HEK293 (cell line): ENCODE data around the gene CAMTA2.

Experiments
- ZIC2 ChIP-seq: fragments of 450-650 bp; formaldehyde crosslinking; IDR thresholded peaks from 2 replicates; pipeline ENCODE4 v1.5.1; 2016; ENCODE audit warnings: missing biosample characterization, missing genetic modification characterization
- ZNF114 ChIP-seq: fragments of 450-650 bp; formaldehyde crosslinking; IDR thresholded peaks from 2 replicates; pipeline ENCODE4 v1.5.0; 2017; ENCODE audit warnings: missing biosample characterization, missing genetic modification characterization
- ZNF19 ChIP-seq: fragments of 450-650 bp; formaldehyde crosslinking; IDR thresholded peaks from 2 replicates; pipeline ENCODE4; 2016; ENCODE audit warnings: missing biosample characterization, missing genetic modification characterization, low read depth
- ZNF341 ChIP-seq: fragments of 450-650 bp; formaldehyde crosslinking; IDR thresholded peaks from 2 replicates; pipeline ENCODE4; 2016; ENCODE audit warnings: low read depth, missing biosample characterization, missing genetic modification characterization
- ZNF366 ChIP-seq: fragments of 450-650 bp; formaldehyde crosslinking; conservative IDR thresholded peaks from 2 replicates; pipeline ENCODE4 v1.5.1; 2016; ENCODE audit warnings: missing biosample characterization, missing genetic modification characterization
- ZNF37A ChIP-seq: fragments of 450-650 bp; IDR thresholded peaks from 2 replicates; pipeline ENCODE4 v1.5.1; 2018; ENCODE audit warnings: missing biosample characterization, missing genetic modification characterization
- ZNF423 ChIP-seq: fragments of 450-650 bp; formaldehyde crosslinking; IDR thresholded peaks from 2 replicates; pipeline ENCODE4 v1.5.1; 2016; ENCODE audit warnings: missing biosample characterization, missing genetic modification characterization
- ZNF514 ChIP-seq: fragments of 450-650 bp; formaldehyde crosslinking; IDR thresholded peaks from 2 replicates; pipeline ENCODE4 v1.5.1; 2016; ENCODE audit warnings: missing biosample characterization, missing genetic modification characterization
- ZNF558 ChIP-seq: fragments of 450-650 bp; formaldehyde crosslinking; IDR thresholded peaks from 2 replicates; pipeline ENCODE4 v1.5.1; 2016; ENCODE audit warnings: missing biosample characterization, missing genetic modification characterization
- ZNF571 ChIP-seq: fragments of 450-650 bp; formaldehyde crosslinking; IDR thresholded peaks from 2 replicates; pipeline ENCODE4 v1.5.0; 2017; ENCODE audit warnings: missing biosample characterization, missing genetic modification characterization
- ZNF610 ChIP-seq: fragments of 450-650 bp; formaldehyde crosslinking; IDR thresholded peaks from 2 replicates; pipeline ENCODE4 v1.5.1; 2016; ENCODE audit warnings: missing biosample characterization, missing genetic modification characterization, borderline replicate concordance
- ZNF792 ChIP-seq: fragments of 450-650 bp; formaldehyde crosslinking; IDR thresholded peaks from 2 replicates; pipeline ENCODE4 v1.5.1; 2016; ENCODE audit warnings: missing biosample characterization, missing genetic modification characterization
- ZNF837 ChIP-seq: fragments of 450-650 bp; formaldehyde crosslinking; IDR thresholded peaks from 2 replicates; pipeline ENCODE4 v1.5.1; 2016; ENCODE audit warnings: missing biosample characterization, missing genetic modification characterization
- TF ChIP-seq, protein P1 (sequence below): fragments of 450-650 bp; formaldehyde crosslinking; IDR thresholded peaks from 2 replicates; pipeline ENCODE4 v1.5.0; 2017; ENCODE audit warnings: missing biosample characterization, missing genetic modification characterization, borderline replicate concordance
- TF ChIP-seq, protein P2 (sequence below): fragments of 450-650 bp; formaldehyde crosslinking; IDR thresholded peaks from 2 replicates; pipeline ENCODE4 v1.5.1; 2016; ENCODE audit warnings: missing biosample characterization, missing genetic modification characterization
- TF ChIP-seq, protein P3 (sequence below): fragments of 450-650 bp; formaldehyde crosslinking; IDR thresholded peaks from 2 replicates; pipeline ENCODE4 v1.5.1; 2017; ENCODE audit warnings: missing biosample characterization, mild to moderate bottlenecking, missing genetic modification characterization, moderate library complexity
- TF ChIP-seq, protein P4 (sequence below): IDR thresholded peaks from 2 replicates; pipeline ENCODE4 v1.6.1; 2011; ENCODE audit warnings: mild to moderate bottlenecking, low read depth, low read length, borderline replicate concordance
- TF ChIP-seq, protein P5 (sequence below): fragments of 450-650 bp; formaldehyde crosslinking; IDR thresholded peaks from 2 replicates; pipeline ENCODE4 v1.5.1; 2017; ENCODE audit warnings: missing biosample characterization, missing genetic modification characterization
- TF ChIP-seq, protein P6 (sequence below): fragments of 450-650 bp; formaldehyde crosslinking; IDR thresholded peaks from 2 replicates; pipeline ENCODE4 v1.5.1; 2016; ENCODE audit warnings: missing biosample characterization, missing genetic modification characterization
- TF ChIP-seq, protein P7 (sequence below): fragments of 450-650 bp; formaldehyde crosslinking; IDR thresholded peaks from 2 replicates; pipeline ENCODE4 v1.5.1; 2017; ENCODE audit warnings: missing biosample characterization, missing genetic modification characterization
- TF ChIP-seq, protein P8 (sequence below): fragments of 450-650 bp; formaldehyde crosslinking; IDR thresholded peaks from 2 replicates; pipeline ENCODE4 v1.5.1; 2016; ENCODE audit warnings: missing biosample characterization, missing genetic modification characterization, borderline replicate concordance

The CAMTA2 gene

DNA sequence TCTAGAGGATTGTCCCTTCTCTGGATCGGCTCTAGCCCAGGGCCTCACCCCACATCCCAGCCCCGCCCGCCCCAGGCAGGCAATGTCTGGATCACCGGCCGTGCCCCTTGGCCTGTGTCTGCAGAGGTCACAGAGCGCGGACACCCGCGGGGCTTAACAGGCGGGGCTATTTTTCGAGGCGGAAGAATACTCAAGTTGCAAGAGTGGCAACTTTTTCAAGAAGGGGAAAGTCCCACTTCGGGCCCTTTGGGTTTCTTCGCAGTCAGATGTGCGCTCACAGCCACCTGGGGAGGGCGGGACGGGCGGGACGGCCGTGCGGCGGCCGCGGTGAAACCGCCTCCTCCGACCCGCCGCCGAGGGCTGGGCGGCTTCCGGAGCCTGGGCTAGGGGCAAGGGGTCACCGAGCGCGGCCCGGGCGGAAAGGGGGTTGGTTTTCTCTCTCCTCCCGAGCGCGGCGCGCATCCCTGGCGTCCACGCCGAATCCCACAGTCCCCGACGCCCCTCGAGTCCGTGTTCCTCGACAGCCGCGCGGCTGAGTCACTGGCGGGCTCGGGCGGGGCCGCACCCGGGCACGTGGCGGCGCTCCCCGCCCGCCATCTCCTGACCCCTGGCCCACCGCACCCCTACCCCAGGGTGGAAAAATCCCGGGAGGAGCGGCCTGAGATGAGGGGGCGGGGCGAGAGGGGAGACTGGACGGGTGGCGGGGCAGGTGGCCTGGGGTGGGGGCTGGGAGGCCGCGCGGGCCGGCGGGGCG lies 38.0 kb downstream of the CAMTA2 start (continued):
- TF ChIP-seq ZNF558 (no peak), ZNF423 (tag by site-specific recombination) (0 out of 2 replicates have a peak, but pooled peaks have one; percentile 47), ZNF114 (tag by site-specific recombination) (no peak), ZNF514 (tag by site-specific recombination) (no peak), ZNF610 (no peak), ZNF341 (no peak), ZNF792 (peak; percentile 46; the same call in 1 of the 2 replicates), ZNF837 (tag by site-specific recombination) (no peak), ZNF37A (tag by site-specific recombination) (no peak), ZIC2 (tag by site-specific recombination) (no peak), ZNF19 (tag by site-specific recombination) (no peak), ZNF571 (tag by site-specific recombination) (no peak), ZNF366 (tag by site-specific recombination) (no peak)
- TF ChIP-seq, protein P1, sequence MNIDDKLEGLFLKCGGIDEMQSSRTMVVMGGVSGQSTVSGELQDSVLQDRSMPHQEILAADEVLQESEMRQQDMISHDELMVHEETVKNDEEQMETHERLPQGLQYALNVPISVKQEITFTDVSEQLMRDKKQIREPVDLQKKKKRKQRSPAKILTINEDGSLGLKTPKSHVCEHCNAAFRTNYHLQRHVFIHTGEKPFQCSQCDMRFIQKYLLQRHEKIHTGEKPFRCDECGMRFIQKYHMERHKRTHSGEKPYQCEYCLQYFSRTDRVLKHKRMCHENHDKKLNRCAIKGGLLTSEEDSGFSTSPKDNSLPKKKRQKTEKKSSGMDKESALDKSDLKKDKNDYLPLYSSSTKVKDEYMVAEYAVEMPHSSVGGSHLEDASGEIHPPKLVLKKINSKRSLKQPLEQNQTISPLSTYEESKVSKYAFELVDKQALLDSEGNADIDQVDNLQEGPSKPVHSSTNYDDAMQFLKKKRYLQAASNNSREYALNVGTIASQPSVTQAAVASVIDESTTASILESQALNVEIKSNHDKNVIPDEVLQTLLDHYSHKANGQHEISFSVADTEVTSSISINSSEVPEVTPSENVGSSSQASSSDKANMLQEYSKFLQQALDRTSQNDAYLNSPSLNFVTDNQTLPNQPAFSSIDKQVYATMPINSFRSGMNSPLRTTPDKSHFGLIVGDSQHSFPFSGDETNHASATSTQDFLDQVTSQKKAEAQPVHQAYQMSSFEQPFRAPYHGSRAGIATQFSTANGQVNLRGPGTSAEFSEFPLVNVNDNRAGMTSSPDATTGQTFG (tag by site-specific recombination), result no peak; the same call in 1 of the 2 replicates
- TF ChIP-seq, protein P2, sequence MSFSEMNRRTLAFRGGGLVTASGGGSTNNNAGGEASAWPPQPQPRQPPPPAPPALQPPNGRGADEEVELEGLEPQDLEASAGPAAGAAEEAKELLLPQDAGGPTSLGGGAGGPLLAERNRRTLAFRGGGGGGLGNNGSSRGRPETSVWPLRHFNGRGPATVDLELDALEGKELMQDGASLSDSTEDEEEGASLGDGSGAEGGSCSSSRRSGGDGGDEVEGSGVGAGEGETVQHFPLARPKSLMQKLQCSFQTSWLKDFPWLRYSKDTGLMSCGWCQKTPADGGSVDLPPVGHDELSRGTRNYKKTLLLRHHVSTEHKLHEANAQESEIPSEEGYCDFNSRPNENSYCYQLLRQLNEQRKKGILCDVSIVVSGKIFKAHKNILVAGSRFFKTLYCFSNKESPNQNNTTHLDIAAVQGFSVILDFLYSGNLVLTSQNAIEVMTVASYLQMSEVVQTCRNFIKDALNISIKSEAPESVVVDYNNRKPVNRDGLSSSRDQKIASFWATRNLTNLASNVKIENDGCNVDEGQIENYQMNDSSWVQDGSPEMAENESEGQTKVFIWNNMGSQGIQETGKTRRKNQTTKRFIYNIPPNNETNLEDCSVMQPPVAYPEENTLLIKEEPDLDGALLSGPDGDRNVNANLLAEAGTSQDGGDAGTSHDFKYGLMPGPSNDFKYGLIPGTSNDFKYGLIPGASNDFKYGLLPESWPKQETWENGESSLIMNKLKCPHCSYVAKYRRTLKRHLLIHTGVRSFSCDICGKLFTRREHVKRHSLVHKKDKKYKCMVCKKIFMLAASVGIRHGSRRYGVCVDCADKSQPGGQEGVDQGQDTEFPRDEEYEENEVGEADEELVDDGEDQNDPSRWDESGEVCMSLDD (tag by site-specific recombination), result peak; percentile 88
- TF ChIP-seq, protein P3, sequence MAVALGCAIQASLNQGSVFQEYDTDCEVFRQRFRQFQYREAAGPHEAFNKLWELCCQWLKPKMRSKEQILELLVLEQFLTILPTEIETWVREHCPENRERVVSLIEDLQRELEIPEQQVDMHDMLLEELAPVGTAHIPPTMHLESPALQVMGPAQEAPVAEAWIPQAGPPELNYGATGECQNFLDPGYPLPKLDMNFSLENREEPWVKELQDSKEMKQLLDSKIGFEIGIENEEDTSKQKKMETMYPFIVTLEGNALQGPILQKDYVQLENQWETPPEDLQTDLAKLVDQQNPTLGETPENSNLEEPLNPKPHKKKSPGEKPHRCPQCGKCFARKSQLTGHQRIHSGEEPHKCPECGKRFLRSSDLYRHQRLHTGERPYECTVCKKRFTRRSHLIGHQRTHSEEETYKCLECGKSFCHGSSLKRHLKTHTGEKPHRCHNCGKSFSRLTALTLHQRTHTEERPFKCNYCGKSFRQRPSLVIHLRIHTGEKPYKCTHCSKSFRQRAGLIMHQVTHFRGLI (tag by site-specific recombination), result peak; percentile 33; the same call in 1 of the 2 replicates
- TF ChIP-seq, protein P4, sequence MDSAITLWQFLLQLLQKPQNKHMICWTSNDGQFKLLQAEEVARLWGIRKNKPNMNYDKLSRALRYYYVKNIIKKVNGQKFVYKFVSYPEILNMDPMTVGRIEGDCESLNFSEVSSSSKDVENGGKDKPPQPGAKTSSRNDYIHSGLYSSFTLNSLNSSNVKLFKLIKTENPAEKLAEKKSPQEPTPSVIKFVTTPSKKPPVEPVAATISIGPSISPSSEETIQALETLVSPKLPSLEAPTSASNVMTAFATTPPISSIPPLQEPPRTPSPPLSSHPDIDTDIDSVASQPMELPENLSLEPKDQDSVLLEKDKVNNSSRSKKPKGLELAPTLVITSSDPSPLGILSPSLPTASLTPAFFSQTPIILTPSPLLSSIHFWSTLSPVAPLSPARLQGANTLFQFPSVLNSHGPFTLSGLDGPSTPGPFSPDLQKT, result no peak
- TF ChIP-seq, protein P5, sequence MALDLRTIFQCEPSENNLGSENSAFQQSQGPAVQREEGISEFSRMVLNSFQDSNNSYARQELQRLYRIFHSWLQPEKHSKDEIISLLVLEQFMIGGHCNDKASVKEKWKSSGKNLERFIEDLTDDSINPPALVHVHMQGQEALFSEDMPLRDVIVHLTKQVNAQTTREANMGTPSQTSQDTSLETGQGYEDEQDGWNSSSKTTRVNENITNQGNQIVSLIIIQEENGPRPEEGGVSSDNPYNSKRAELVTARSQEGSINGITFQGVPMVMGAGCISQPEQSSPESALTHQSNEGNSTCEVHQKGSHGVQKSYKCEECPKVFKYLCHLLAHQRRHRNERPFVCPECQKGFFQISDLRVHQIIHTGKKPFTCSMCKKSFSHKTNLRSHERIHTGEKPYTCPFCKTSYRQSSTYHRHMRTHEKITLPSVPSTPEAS (tag by site-specific recombination), result no peak
- TF ChIP-seq, protein P6, sequence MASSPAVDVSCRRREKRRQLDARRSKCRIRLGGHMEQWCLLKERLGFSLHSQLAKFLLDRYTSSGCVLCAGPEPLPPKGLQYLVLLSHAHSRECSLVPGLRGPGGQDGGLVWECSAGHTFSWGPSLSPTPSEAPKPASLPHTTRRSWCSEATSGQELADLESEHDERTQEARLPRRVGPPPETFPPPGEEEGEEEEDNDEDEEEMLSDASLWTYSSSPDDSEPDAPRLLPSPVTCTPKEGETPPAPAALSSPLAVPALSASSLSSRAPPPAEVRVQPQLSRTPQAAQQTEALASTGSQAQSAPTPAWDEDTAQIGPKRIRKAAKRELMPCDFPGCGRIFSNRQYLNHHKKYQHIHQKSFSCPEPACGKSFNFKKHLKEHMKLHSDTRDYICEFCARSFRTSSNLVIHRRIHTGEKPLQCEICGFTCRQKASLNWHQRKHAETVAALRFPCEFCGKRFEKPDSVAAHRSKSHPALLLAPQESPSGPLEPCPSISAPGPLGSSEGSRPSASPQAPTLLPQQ (tag by site-specific recombination), result peak; percentile 37; the same call in 1 of the 2 replicates
- TF ChIP-seq, protein P7, sequence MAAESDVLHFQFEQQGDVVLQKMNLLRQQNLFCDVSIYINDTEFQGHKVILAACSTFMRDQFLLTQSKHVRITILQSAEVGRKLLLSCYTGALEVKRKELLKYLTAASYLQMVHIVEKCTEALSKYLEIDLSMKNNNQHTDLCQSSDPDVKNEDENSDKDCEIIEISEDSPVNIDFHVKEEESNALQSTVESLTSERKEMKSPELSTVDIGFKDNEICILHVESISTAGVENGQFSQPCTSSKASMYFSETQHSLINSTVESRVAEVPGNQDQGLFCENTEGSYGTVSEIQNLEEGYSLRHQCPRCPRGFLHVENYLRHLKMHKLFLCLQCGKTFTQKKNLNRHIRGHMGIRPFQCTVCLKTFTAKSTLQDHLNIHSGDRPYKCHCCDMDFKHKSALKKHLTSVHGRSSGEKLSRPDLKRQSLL, result no peak
- TF ChIP-seq, protein P8, sequence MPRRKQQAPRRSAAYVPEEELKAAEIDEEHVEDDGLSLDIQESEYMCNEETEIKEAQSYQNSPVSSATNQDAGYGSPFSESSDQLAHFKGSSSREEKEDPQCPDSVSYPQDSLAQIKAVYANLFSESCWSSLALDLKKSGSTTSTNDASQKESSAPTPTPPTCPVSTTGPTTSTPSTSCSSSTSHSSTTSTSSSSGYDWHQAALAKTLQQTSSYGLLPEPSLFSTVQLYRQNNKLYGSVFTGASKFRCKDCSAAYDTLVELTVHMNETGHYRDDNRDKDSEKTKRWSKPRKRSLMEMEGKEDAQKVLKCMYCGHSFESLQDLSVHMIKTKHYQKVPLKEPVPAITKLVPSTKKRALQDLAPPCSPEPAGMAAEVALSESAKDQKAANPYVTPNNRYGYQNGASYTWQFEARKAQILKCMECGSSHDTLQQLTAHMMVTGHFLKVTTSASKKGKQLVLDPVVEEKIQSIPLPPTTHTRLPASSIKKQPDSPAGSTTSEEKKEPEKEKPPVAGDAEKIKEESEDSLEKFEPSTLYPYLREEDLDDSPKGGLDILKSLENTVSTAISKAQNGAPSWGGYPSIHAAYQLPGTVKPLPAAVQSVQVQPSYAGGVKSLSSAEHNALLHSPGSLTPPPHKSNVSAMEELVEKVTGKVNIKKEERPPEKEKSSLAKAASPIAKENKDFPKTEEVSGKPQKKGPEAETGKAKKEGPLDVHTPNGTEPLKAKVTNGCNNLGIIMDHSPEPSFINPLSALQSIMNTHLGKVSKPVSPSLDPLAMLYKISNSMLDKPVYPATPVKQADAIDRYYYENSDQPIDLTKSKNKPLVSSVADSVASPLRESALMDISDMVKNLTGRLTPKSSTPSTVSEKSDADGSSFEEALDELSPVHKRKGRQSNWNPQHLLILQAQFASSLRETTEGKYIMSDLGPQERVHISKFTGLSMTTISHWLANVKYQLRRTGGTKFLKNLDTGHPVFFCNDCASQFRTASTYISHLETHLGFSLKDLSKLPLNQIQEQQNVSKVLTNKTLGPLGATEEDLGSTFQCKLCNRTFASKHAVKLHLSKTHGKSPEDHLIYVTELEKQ, result peak; percentile 55; the same call in 1 of the 2 replicates
